Peyer's patch (tissue), 4 donors: Measurements from ENCODE around the gene OR4X1.

Experiments
- POLR2A ChIP-seq, 2 donors: fragments of 450-650 bp; IDR thresholded peaks; one replicate each; pipeline ENCODE4 v1.5.1; 2017; ENCODE audit warnings: antibody characterized with exemption in 2 of 2, mild to moderate bottlenecking in 2 of 2, moderate library complexity in 2 of 2
- TF ChIP-seq, protein P1 (sequence below), 6 experiments: fragments of 450-650 bp in 4 of 6; fragments of 200-600 bp in 2 of 6; sonication (generic) in 1 of 6; IDR thresholded peaks; one replicate each; pipeline ENCODE4 v1.5.1; 2017 to 2019; ENCODE audit warnings: antibody characterized with exemption in 6 of 6, mild to moderate bottlenecking in 3 of 6, moderate library complexity in 1 of 6

DNA sequence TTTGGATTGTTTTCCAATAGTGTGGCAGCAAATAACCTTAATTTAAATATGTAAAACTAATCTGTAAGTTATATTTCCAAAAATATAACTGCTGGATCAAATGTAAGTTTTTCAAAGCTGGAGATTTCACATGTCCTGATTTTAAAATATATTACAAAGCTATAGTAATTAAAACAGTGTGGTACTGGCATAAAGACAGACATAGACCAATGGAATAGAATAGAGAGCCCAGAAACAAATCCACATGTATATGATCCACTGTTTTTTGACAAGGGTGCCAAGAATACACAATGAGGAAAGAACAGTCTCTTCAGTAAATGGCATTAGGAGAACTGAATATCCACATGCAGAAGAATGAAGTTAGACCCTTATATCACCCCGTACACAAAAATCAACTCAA is 14.8 kb upstream of the OR4X1 start:
- TF ChIP-seq, protein P1, sequence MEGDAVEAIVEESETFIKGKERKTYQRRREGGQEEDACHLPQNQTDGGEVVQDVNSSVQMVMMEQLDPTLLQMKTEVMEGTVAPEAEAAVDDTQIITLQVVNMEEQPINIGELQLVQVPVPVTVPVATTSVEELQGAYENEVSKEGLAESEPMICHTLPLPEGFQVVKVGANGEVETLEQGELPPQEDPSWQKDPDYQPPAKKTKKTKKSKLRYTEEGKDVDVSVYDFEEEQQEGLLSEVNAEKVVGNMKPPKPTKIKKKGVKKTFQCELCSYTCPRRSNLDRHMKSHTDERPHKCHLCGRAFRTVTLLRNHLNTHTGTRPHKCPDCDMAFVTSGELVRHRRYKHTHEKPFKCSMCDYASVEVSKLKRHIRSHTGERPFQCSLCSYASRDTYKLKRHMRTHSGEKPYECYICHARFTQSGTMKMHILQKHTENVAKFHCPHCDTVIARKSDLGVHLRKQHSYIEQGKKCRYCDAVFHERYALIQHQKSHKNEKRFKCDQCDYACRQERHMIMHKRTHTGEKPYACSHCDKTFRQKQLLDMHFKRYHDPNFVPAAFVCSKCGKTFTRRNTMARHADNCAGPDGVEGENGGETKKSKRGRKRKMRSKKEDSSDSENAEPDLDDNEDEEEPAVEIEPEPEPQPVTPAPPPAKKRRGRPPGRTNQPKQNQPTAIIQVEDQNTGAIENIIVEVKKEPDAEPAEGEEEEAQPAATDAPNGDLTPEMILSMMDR (IDR thresholded peaks at IDR 0.05) = no peak
- TF ChIP-seq POLR2A (IDR thresholded peaks at IDR 0.05) = no peak
